Panc1 (cell line): Measurements from ENCODE around the gene NFE2L3. TPM values are rescaled to one million over a fixed set of nuclear protein-coding genes. Genes with fewer than 3 reads are reported as not detected.

Source experiments
- ATAC-seq: fragments of 200-7000 bp; cut with Tn5 transposase; 2 replicates; pipeline ENCODE4 v1.9.1; 2020; ENCODE audit warnings: mild to moderate bottlenecking, moderate library complexity
- BruUV-seq: library from RNA; stranded (reverse); fragments of 400-500 nt; replicated peaks from 2 replicates; lab custom pipeline; 2021; lab: Mats Ljungman, UMichigan
- CTCF ChIA-PET: fragments of 300-600 bp; sonication (Branson Sonifier 250); formaldehyde crosslinking; loops from one replicate; lab custom pipeline; 2022; ENCODE audit warnings: antibody characterized with exemption; lab: Charles Lee
- POLR2A ChIA-PET: fragments of 300-600 bp; sonication (Branson Sonifier 250); formaldehyde crosslinking; loops from one replicate; lab custom pipeline; 2022; ENCODE audit warnings: antibody characterized with exemption; lab: Charles Lee
- DNase-seq: peaks from one replicate; pipeline ENCODE4 v3.0.0-alpha.2; 2010; ENCODE audit warnings: low read depth, low spot score
- H3K27ac ChIP-seq: 2 replicates; pipeline ENCODE4 v1.5.1; 2011; ENCODE audit warnings: mild to moderate bottlenecking, low read length, inconsistent platforms
- H3K27me3 ChIP-seq: fragments of 200-500 bp; sonication (Bioruptor generic); 2 replicates; pipeline ENCODE4 v1.6.0; 2014; ENCODE audit warnings: low read length, inconsistent platforms; ENCODE audit not compliant: control insufficient read depth, insufficient read depth
- H3K36me3 ChIP-seq: fragments of 200-500 bp; sonication (Bioruptor generic); 2 replicates; pipeline ENCODE4 v1.5.1; 2014; ENCODE audit warnings: inconsistent platforms, mild to moderate bottlenecking, low read length, moderate library complexity; ENCODE audit not compliant: control insufficient read depth, insufficient read depth
- H3K4me1 ChIP-seq: 2 replicates; pipeline ENCODE4 v1.5.1; 2011; ENCODE audit warnings: inconsistent platforms, mild to moderate bottlenecking, low read length, moderate library complexity; ENCODE audit not compliant: control insufficient read depth, insufficient read depth
- H3K4me3 ChIP-seq, 2 experiments: 2 replicates each; pipeline ENCODE4 v1.5.1; 2011 to 2012; ENCODE audit warnings: low read depth in 2 of 2, low read length in 2 of 2, mild to moderate bottlenecking in 2 of 2, inconsistent platforms in 1 of 2, moderate library complexity in 1 of 2
- H3K9me3 ChIP-seq: fragments of 200-500 bp; sonication (Bioruptor generic); 2 replicates; pipeline ENCODE4 v1.5.1; 2014; ENCODE audit warnings: low read depth, mild to moderate bottlenecking, inconsistent platforms, low read length, moderate library complexity; ENCODE audit not compliant: control insufficient read depth, insufficient read depth
- POLR2AphosphoS5 ChIP-seq: IDR thresholded peaks from 2 replicates; pipeline ENCODE4 v1.6.1; 2012; ENCODE audit warnings: mild to moderate bottlenecking, low read depth, low read length, moderate library complexity
- SIN3A ChIP-seq: IDR thresholded peaks from 2 replicates; pipeline ENCODE4 v1.6.1; 2012; ENCODE audit warnings: low read depth, mild to moderate bottlenecking, low read length, moderate library complexity, borderline replicate concordance; ENCODE audit not compliant: insufficient read depth
- TCF7L2 ChIP-seq: IDR thresholded peaks from 2 replicates; pipeline ENCODE4 v1.6.1; 2011; ENCODE audit warnings: mild to moderate bottlenecking, low read depth, low read length, inconsistent platforms
- in situ Hi-C: cut with HindIII; loops from 2 replicates; pipeline ENCODE4 v1.10.0; 2016; ENCODE audit warnings: low sequenced_read_pairs, low pct_unique_long_range_greater_than_20kb
- intact Hi-C: fragments of 100-400 bp; cut with micrococcal nuclease; formaldehyde crosslinking; loops from one replicate; pipeline ENCODE4 v1.10.0; 2022; ENCODE audit not compliant: unreplicated experiment
- total RNA-seq: library from RNA; stranded (reverse); gene quantifications from one replicate; pipeline ENCODE4 v1.2.1, GENCODE V29; 2021; ENCODE audit not compliant: unreplicated experiment
- TF ChIP-seq, protein P1 (sequence below), 2 experiments: IDR thresholded peaks; 2 replicates each; pipeline ENCODE4 v1.6.1; 2011 to 2012; ENCODE audit warnings: low read depth in 2 of 2, control low read depth in 1 of 2, low read length in 1 of 2, mild to moderate bottlenecking in 1 of 2, moderate library complexity in 1 of 2; ENCODE audit not compliant: insufficient read depth in 1 of 2
- TF ChIP-seq, protein P2 (sequence below): fragments of 450-650 bp; IDR thresholded peaks from 2 replicates; pipeline ENCODE4 v1.5.1; 2017; ENCODE audit warnings: mild to moderate bottlenecking

The NFE2L3 gene
- total RNA-seq, 1 experiment from 2014 or later: 78.5 TPM

DNA sequence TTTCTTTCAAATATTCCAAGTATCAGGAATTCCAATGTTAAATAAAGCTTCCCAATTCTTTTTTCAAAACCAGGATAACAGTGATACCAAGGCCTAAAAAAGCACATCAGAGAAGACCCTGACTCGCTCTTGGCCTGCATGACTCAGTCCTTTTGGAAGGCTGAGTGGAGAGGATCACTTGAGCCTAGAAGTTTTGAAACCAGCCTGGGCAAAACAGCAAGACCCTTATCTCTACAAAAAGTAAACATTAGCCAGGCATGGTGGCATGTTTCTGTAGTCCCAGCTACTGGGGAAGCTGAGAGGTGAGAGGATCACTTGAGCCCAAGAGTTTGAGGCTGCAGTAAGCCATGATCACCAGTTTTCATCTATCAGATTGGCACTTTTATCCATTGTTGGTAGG is 18.7 kb downstream of the NFE2L3 start:
- Histone ChIP-seq H3K27ac (no peak overlapping the region), H3K9me3 (no peaks in the 10 kb centered on the region), H3K27me3 (no peaks in the 10 kb centered on the region), H3K36me3 (no peaks in the 10 kb centered on the region), H3K4me3 (no peak overlapping the region), H3K4me1 (peaks cover 20% of the 10 kb centered on the region)
- BruUV-seq: no TSS peak
- DNase-seq (no peak), ATAC-seq (no peak)
- in situ Hi-C loops: no loop called here
- POLR2A ChIA-PET: no interaction called here
- TF ChIP-seq, protein P1, sequence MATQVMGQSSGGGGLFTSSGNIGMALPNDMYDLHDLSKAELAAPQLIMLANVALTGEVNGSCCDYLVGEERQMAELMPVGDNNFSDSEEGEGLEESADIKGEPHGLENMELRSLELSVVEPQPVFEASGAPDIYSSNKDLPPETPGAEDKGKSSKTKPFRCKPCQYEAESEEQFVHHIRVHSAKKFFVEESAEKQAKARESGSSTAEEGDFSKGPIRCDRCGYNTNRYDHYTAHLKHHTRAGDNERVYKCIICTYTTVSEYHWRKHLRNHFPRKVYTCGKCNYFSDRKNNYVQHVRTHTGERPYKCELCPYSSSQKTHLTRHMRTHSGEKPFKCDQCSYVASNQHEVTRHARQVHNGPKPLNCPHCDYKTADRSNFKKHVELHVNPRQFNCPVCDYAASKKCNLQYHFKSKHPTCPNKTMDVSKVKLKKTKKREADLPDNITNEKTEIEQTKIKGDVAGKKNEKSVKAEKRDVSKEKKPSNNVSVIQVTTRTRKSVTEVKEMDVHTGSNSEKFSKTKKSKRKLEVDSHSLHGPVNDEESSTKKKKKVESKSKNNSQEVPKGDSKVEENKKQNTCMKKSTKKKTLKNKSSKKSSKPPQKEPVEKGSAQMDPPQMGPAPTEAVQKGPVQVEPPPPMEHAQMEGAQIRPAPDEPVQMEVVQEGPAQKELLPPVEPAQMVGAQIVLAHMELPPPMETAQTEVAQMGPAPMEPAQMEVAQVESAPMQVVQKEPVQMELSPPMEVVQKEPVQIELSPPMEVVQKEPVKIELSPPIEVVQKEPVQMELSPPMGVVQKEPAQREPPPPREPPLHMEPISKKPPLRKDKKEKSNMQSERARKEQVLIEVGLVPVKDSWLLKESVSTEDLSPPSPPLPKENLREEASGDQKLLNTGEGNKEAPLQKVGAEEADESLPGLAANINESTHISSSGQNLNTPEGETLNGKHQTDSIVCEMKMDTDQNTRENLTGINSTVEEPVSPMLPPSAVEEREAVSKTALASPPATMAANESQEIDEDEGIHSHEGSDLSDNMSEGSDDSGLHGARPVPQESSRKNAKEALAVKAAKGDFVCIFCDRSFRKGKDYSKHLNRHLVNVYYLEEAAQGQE (IDR thresholded peaks at IDR 0.05; ENCODE audit: insufficient read depth in 1 of 2, low read depth in 2 of 2, low read length in 1 of 2): no peak
- TF ChIP-seq POLR2AphosphoS5 (no peak), TCF7L2 (no peak)
- TF ChIP-seq, protein P2, sequence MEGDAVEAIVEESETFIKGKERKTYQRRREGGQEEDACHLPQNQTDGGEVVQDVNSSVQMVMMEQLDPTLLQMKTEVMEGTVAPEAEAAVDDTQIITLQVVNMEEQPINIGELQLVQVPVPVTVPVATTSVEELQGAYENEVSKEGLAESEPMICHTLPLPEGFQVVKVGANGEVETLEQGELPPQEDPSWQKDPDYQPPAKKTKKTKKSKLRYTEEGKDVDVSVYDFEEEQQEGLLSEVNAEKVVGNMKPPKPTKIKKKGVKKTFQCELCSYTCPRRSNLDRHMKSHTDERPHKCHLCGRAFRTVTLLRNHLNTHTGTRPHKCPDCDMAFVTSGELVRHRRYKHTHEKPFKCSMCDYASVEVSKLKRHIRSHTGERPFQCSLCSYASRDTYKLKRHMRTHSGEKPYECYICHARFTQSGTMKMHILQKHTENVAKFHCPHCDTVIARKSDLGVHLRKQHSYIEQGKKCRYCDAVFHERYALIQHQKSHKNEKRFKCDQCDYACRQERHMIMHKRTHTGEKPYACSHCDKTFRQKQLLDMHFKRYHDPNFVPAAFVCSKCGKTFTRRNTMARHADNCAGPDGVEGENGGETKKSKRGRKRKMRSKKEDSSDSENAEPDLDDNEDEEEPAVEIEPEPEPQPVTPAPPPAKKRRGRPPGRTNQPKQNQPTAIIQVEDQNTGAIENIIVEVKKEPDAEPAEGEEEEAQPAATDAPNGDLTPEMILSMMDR: no peak
- intact Hi-C loops: no loop called here
- CTCF ChIA-PET: no interaction called here

DNA sequence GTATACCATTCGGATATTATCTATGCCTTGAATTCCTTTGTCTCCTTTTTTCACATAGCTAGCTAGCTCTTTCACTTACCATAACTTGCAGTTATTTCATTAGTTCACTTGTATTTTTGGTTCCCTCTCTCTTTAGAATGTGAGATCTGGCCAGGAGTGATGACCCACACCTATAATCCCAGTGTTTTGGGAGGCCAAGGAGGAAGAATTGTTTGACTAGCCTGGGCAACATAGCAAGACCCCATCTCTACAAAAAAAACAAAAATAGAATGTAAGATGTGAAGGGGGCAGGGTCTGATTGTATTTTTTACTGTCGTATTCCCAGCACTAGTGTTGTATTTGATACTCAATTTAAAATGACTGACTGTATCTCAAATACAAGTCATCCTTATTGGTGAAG is 19.6 kb downstream of the NFE2L3 start:
- no peak for DNase-seq
- Histone ChIP-seq H3K27ac (no peak overlapping the region), H3K36me3 (no peaks in the 10 kb centered on the region), H3K4me1 (peaks cover 11% of the 10 kb centered on the region), H3K9me3 (no peaks in the 10 kb centered on the region), H3K27me3 (no peaks in the 10 kb centered on the region), H3K4me3 (no peak overlapping the region)
- ChIA-PET CTCF (interaction anchor here (0.7 kb wide), 1 partner anchor 192 kb away, joined by 4 read pairs; no protein-coding TSS in a partner anchor), POLR2A (no interaction called here)
- TSS peak; percentile 19 for BruUV-seq
- TF ChIP-seq, protein P2: no peak
- TF ChIP-seq POLR2AphosphoS5: no peak
- no peak for TF ChIP-seq TCF7L2
- no peak for TF ChIP-seq SIN3A
- TF ChIP-seq, protein P1 (IDR thresholded peaks at IDR 0.05; ENCODE audit: insufficient read depth in 1 of 2, low read depth in 2 of 2, low read length in 1 of 2): no peak
- in situ Hi-C loops (no loop called here), intact Hi-C loops (no loop called here)
- ATAC-seq: no peak
